Measurements from ENCODE around the gene ALKAL2.

ALKAL2 gene

DNA sequence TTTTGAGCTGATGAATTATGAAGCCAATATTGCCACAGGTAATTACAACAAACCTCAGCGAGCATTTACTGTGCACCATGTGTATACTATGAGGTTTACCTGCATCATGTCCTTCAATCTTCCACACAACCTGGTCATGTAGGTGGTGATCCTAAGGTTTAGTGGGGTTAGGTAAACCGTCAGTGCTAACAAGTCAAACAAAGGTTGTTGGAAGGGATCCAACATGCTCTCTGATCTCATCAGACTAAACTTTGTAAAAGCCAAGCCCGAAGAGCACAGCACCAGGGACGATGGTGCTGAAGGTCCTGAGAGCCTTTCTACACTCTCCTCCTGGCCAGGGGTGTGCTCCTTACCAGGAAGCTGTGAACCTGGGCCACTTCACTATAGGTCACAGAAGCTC lies 53.5 kb downstream of the ALKAL2 start:
- DNase-seq: no peak
- no peaks in the 10 kb centered on the region for H3K36me3 ChIP-seq
- H3K27ac ChIP-seq: no peak overlapping the region
- H3K9me3 ChIP-seq (ENCODE audit: severe bottlenecking): no peaks in the 10 kb centered on the region
- no peak overlapping the region for H3K4me3 ChIP-seq (ENCODE audit: low read depth, low read length)
- TF ChIP-seq, protein P1, sequence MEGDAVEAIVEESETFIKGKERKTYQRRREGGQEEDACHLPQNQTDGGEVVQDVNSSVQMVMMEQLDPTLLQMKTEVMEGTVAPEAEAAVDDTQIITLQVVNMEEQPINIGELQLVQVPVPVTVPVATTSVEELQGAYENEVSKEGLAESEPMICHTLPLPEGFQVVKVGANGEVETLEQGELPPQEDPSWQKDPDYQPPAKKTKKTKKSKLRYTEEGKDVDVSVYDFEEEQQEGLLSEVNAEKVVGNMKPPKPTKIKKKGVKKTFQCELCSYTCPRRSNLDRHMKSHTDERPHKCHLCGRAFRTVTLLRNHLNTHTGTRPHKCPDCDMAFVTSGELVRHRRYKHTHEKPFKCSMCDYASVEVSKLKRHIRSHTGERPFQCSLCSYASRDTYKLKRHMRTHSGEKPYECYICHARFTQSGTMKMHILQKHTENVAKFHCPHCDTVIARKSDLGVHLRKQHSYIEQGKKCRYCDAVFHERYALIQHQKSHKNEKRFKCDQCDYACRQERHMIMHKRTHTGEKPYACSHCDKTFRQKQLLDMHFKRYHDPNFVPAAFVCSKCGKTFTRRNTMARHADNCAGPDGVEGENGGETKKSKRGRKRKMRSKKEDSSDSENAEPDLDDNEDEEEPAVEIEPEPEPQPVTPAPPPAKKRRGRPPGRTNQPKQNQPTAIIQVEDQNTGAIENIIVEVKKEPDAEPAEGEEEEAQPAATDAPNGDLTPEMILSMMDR (IDR thresholded peaks at IDR 0.05; ENCODE audit: low read depth, low read length): no peak
- H3K27me3 ChIP-seq (ENCODE audit: insufficient read depth, low read depth, severe bottlenecking): no peaks in the 10 kb centered on the region

DNA sequence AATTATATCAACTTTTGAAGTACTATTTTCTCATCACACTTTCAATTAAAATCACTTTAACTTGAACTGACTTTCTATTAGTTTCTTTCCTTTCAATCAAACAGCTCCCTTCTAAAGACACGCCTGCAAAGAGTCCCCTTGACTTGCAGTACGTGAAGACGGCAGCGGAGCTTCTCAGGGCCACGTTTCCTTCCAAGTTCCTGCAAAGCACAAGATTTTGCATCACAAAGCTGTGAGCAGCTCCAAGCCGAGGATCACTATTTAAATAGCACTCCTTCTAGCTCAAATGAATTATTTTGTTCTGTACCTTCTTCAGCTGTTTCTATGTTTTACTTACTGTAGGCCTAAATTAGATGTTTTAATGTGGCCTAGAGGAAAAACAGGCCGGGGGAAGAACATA lies 54.9 kb downstream of the ALKAL2 start:
- no peak overlapping the region for H3K4me3 ChIP-seq (ENCODE audit: low read depth, low read length)
- TF ChIP-seq, protein P1 (IDR thresholded peaks at IDR 0.05; ENCODE audit: low read depth, low read length): no peak
- H3K9me3 ChIP-seq (ENCODE audit: severe bottlenecking): no peaks in the 10 kb centered on the region
- no peaks in the 10 kb centered on the region for H3K36me3 ChIP-seq
- DNase-seq: no peak
- no peaks in the 10 kb centered on the region for H3K27me3 ChIP-seq (ENCODE audit: insufficient read depth, low read depth, severe bottlenecking)
- no peak overlapping the region for H3K27ac ChIP-seq

DNA sequence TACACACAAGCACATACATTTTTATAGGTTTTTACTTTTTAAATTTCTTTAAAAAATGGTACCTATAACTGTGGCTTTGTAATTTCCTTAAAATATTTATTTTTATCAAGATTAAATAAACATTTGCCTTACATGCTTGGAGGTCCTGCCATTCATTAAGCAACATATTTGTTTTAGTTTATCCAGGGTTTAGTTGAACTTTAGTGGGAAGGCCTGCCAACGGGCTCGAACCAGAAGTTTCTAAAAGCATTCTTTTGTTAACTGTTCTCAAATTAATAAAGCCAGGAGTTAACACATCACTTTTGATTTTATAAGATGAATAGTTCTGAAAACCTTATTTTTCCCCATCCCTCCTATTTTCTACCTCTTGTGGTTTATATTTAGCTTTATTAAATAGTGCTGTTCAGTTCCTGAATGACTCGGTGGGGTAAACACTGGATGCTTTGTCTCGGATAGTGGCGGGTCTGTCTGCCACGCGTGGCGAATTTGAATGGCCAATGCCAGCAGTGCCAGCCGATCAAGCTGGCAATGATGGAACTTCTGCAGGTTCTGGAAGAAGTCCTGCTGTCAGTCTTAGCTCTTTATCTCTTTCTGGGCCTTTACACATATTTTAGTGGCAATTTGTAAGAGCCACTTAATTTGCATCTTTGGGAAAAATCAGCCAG lies 56.2 kb downstream of the ALKAL2 start:
- H3K27me3 ChIP-seq (ENCODE audit: insufficient read depth, low read depth, severe bottlenecking): no peaks in the 10 kb centered on the region
- no peaks in the 10 kb centered on the region for H3K36me3 ChIP-seq
- no peak overlapping the region for H3K4me3 ChIP-seq (ENCODE audit: low read depth, low read length)
- H3K9me3 ChIP-seq (ENCODE audit: severe bottlenecking): no peaks in the 10 kb centered on the region
- DNase-seq: no peak
- no peak overlapping the region for H3K27ac ChIP-seq
- TF ChIP-seq, protein P1 (IDR thresholded peaks at IDR 0.05; ENCODE audit: low read depth, low read length): no peak

Measured in WERI-Rb-1 (cell line).